HEK293 (cell line): ENCODE data around the gene GGA1.

ENCODE experiments used
- CTCF ChIA-PET: fragments of 350-600 bp; formaldehyde crosslinking; extraction: SDS; loops from one replicate; lab custom pipeline; 2021; ENCODE audit warnings: antibody characterized with exemption; lab: Yijun Ruan, JAX
- POLR2A ChIA-PET: fragments of 300-600 bp; formaldehyde crosslinking; extraction: SDS; loops from one replicate; lab custom pipeline; 2020; ENCODE audit warnings: antibody characterized with exemption, inconsistent platforms; lab: Yijun Ruan, JAX
- H3K27ac ChIP-seq: fragments of 200-500 bp; sonication (Bioruptor generic); 2 replicates; pipeline ENCODE4 v1.5.1; 2014; ENCODE audit warnings: low read depth, low read length, control low read depth, inconsistent platforms; ENCODE audit errors: extremely low read depth
- H3K36me3 ChIP-seq, 2 experiments: fragments of 200-500 bp in 1 of 2; sonication (Bioruptor generic) in 1 of 2; 1 replicate in 1 of 2; 2 replicates in 1 of 2; pipeline ENCODE4 v1.5.1; 2014 to 2017; ENCODE audit warnings: inconsistent platforms in 2 of 2, low read length in 2 of 2; ENCODE audit not compliant: control insufficient read depth in 2 of 2, insufficient read depth in 1 of 2
- H3K4me1 ChIP-seq: fragments of 200-500 bp; sonication (Bioruptor generic); 2 replicates; pipeline ENCODE4 v1.5.1; 2014; ENCODE audit warnings: mild to moderate bottlenecking, low read length, inconsistent platforms; ENCODE audit not compliant: control insufficient read depth, insufficient read depth
- H3K4me3 ChIP-seq: 2 replicates; pipeline ENCODE4 v1.5.1; 2011; ENCODE audit warnings: low read depth, mild to moderate bottlenecking, control low read depth, low read length, moderate library complexity
- H3K9me3 ChIP-seq: fragments of 200-500 bp; sonication (Bioruptor generic); 2 replicates; pipeline ENCODE4 v1.5.1; 2014; ENCODE audit warnings: low read depth, low read length, inconsistent platforms; ENCODE audit not compliant: control insufficient read depth, insufficient read depth
- INSM2 ChIP-seq: fragments of 450-650 bp; formaldehyde crosslinking; IDR thresholded peaks from 2 replicates; pipeline ENCODE4 v1.5.1; 2016; ENCODE audit warnings: missing biosample characterization, missing genetic modification characterization
- PRDM6 ChIP-seq: fragments of 450-650 bp; formaldehyde crosslinking; IDR thresholded peaks from 2 replicates; pipeline ENCODE4 v1.5.1; 2017; ENCODE audit warnings: missing biosample characterization, missing genetic modification characterization
- REST ChIP-seq: fragments of 450-650 bp; formaldehyde crosslinking; IDR thresholded peaks from 2 replicates; pipeline ENCODE4 v1.5.1; 2016; ENCODE audit warnings: missing biosample characterization, missing genetic modification characterization
- YY2 ChIP-seq: fragments of 450-650 bp; formaldehyde crosslinking; IDR thresholded peaks from 2 replicates; pipeline ENCODE4 v1.5.1; 2016; ENCODE audit warnings: missing biosample characterization, missing genetic modification characterization
- ZBTB17 ChIP-seq: fragments of 450-650 bp; formaldehyde crosslinking; IDR thresholded peaks from 2 replicates; pipeline ENCODE4 v1.5.1; 2016; ENCODE audit warnings: missing biosample characterization, missing genetic modification characterization
- ZNF146 ChIP-seq: fragments of 450-650 bp; formaldehyde crosslinking; IDR thresholded peaks from 2 replicates; pipeline ENCODE4 v1.5.1; 2016; ENCODE audit warnings: missing biosample characterization, missing genetic modification characterization
- ZNF239 ChIP-seq: fragments of 450-650 bp; formaldehyde crosslinking; IDR thresholded peaks from 2 replicates; pipeline ENCODE4 v1.5.1; 2016; ENCODE audit warnings: missing biosample characterization, missing genetic modification characterization
- ZNF311 ChIP-seq: fragments of 450-650 bp; formaldehyde crosslinking; IDR thresholded peaks from 2 replicates; pipeline ENCODE4 v1.5.1; 2017; ENCODE audit warnings: missing biosample characterization, missing genetic modification characterization, borderline replicate concordance
- ZNF426 ChIP-seq: fragments of 450-650 bp; formaldehyde crosslinking; IDR thresholded peaks from 2 replicates; pipeline ENCODE4 v1.5.1; 2017; ENCODE audit warnings: missing biosample characterization, missing genetic modification characterization, mild to moderate bottlenecking, inconsistent platforms, moderate library complexity
- ZNF48 ChIP-seq: fragments of 450-650 bp; formaldehyde crosslinking; IDR thresholded peaks from 2 replicates; pipeline ENCODE4 v1.5.1; 2016; ENCODE audit warnings: missing biosample characterization, missing genetic modification characterization
- ZNF580 ChIP-seq: fragments of 450-650 bp; formaldehyde crosslinking; IDR thresholded peaks from 2 replicates; pipeline ENCODE4 v1.5.1; 2016; ENCODE audit warnings: missing biosample characterization, missing genetic modification characterization
- ZNF830 ChIP-seq: fragments of 450-650 bp; IDR thresholded peaks from 2 replicates; pipeline ENCODE4 v1.5.0; 2018; ENCODE audit warnings: missing biosample characterization, missing genetic modification characterization, low read depth, mild to moderate bottlenecking, moderate library complexity
- ZXDB ChIP-seq: fragments of 450-650 bp; formaldehyde crosslinking; IDR thresholded peaks from 2 replicates; pipeline ENCODE4 v1.5.1; 2016; ENCODE audit warnings: missing biosample characterization, missing genetic modification characterization
- TF ChIP-seq, protein P1 (sequence below): fragments of 450-650 bp; formaldehyde crosslinking; IDR thresholded peaks from 2 replicates; pipeline ENCODE4 v1.5.1; 2017; ENCODE audit warnings: missing biosample characterization, missing genetic modification characterization
- TF ChIP-seq, protein P2 (sequence below): fragments of 450-650 bp; formaldehyde crosslinking; IDR thresholded peaks from 2 replicates; pipeline ENCODE4 v1.5.1; 2016; ENCODE audit warnings: missing biosample characterization, missing genetic modification characterization
- TF ChIP-seq, protein P3 (sequence below): fragments of 450-650 bp; formaldehyde crosslinking; IDR thresholded peaks from 2 replicates; pipeline ENCODE4 v1.5.1; 2016; ENCODE audit warnings: missing biosample characterization, missing genetic modification characterization
- TF ChIP-seq, protein P4 (sequence below): fragments of 450-650 bp; formaldehyde crosslinking; conservative IDR thresholded peaks from 2 replicates; pipeline ENCODE4 v1.5.1; 2016; ENCODE audit warnings: low read depth, missing biosample characterization, missing genetic modification characterization

GGA1 gene

DNA sequence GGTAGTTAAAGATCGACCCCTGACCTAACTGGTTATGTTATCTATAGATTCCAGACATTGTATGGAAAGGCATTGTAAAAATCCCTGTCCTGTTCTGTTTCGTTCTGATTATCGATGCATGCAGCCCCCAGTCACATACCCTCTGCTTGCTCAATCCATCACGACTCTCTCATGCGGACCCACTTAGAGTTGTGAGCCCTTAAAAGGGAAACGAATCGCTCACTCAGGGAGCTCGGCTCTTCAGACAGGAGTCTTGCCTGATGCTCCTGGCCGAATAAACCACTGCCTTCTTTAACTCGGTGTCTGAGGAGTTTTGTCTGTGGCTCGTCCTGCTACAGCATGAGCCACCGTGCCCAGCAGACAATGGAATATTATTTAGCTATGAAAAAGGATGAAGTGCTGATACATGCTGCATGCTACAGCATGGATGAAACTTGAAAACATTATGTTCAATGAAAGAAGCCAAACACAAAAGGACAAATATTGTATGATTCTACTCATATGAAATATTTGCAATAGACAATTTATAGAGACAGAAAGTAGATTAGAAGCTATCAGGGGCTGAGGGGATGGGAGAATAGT is 16.7 kb upstream of the GGA1 start:
- Histone ChIP-seq H3K4me3 (peak overlapping the region; percentile 12), H3K27ac (no peak overlapping the region), H3K9me3 (no peaks in the 10 kb centered on the region), H3K4me1 (no peaks in the 10 kb centered on the region; the same call in 1 of the 2 replicates), H3K36me3 (no peaks in the 10 kb centered on the region)
- ChIA-PET CTCF (interaction anchor here (0.6 to 14.5 kb wide), 40 partner anchors 10 to 547 kb away, joined by 3 to 287 read pairs (median 4); partner anchors contain the start of genes CDC42EP1, GGA1, LGALS2 and NOL12), POLR2A (interaction anchor here (0.5 to 2.6 kb wide), 10 partner anchors 10 to 189 kb away, joined by 3 to 35 read pairs (median 6); partner anchors contain the start of gene GGA1)
- TF ChIP-seq, protein P1, sequence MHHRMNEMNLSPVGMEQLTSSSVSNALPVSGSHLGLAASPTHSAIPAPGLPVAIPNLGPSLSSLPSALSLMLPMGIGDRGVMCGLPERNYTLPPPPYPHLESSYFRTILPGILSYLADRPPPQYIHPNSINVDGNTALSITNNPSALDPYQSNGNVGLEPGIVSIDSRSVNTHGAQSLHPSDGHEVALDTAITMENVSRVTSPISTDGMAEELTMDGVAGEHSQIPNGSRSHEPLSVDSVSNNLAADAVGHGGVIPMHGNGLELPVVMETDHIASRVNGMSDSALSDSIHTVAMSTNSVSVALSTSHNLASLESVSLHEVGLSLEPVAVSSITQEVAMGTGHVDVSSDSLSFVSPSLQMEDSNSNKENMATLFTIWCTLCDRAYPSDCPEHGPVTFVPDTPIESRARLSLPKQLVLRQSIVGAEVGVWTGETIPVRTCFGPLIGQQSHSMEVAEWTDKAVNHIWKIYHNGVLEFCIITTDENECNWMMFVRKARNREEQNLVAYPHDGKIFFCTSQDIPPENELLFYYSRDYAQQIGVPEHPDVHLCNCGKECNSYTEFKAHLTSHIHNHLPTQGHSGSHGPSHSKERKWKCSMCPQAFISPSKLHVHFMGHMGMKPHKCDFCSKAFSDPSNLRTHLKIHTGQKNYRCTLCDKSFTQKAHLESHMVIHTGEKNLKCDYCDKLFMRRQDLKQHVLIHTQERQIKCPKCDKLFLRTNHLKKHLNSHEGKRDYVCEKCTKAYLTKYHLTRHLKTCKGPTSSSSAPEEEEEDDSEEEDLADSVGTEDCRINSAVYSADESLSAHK (tag by site-specific recombination): no peak
- TF ChIP-seq ZNF311: no peak
- no peak for TF ChIP-seq ZNF48
- no peak for TF ChIP-seq ZNF830
- TF ChIP-seq, protein P2, sequence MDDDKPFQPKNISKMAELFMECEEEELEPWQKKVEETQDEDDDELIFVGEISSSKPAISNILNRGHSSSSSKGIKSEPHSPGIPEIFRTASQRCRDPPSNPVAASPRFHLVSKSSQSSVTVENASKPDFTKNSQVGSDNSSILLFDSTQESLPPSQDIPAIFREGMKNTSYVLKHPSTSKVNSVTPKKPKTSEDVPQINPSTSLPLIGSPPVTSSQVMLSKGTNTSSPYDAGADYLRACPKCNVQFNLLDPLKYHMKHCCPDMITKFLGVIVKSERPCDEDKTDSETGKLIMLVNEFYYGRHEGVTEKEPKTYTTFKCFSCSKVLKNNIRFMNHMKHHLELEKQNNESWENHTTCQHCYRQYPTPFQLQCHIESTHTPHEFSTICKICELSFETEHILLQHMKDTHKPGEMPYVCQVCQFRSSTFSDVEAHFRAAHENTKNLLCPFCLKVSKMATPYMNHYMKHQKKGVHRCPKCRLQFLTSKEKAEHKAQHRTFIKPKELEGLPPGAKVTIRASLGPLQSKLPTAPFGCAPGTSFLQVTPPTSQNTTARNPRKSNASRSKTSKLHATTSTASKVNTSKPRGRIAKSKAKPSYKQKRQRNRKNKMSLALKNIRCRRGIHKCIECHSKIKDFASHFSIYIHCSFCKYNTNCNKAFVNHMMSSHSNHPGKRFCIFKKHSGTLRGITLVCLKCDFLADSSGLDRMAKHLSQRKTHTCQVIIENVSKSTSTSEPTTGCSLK: no peak
- no peak for TF ChIP-seq INSM2 (tag by site-specific recombination)
- no peak for TF ChIP-seq ZNF426 (tag by site-specific recombination)
- TF ChIP-seq ZNF239 (tag by site-specific recombination): no peak
- no peak for TF ChIP-seq PRDM6
- no peak for TF ChIP-seq ZXDB (tag by site-specific recombination)
- peak; percentile 96 for TF ChIP-seq ZNF146 (tag by site-specific recombination)
- TF ChIP-seq, protein P3, sequence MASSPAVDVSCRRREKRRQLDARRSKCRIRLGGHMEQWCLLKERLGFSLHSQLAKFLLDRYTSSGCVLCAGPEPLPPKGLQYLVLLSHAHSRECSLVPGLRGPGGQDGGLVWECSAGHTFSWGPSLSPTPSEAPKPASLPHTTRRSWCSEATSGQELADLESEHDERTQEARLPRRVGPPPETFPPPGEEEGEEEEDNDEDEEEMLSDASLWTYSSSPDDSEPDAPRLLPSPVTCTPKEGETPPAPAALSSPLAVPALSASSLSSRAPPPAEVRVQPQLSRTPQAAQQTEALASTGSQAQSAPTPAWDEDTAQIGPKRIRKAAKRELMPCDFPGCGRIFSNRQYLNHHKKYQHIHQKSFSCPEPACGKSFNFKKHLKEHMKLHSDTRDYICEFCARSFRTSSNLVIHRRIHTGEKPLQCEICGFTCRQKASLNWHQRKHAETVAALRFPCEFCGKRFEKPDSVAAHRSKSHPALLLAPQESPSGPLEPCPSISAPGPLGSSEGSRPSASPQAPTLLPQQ (tag by site-specific recombination): peak; percentile 64; the same call in 1 of the 2 replicates
- no peak for TF ChIP-seq ZBTB17
- TF ChIP-seq YY2 (tag by site-specific recombination): no peak
- TF ChIP-seq, protein P4, sequence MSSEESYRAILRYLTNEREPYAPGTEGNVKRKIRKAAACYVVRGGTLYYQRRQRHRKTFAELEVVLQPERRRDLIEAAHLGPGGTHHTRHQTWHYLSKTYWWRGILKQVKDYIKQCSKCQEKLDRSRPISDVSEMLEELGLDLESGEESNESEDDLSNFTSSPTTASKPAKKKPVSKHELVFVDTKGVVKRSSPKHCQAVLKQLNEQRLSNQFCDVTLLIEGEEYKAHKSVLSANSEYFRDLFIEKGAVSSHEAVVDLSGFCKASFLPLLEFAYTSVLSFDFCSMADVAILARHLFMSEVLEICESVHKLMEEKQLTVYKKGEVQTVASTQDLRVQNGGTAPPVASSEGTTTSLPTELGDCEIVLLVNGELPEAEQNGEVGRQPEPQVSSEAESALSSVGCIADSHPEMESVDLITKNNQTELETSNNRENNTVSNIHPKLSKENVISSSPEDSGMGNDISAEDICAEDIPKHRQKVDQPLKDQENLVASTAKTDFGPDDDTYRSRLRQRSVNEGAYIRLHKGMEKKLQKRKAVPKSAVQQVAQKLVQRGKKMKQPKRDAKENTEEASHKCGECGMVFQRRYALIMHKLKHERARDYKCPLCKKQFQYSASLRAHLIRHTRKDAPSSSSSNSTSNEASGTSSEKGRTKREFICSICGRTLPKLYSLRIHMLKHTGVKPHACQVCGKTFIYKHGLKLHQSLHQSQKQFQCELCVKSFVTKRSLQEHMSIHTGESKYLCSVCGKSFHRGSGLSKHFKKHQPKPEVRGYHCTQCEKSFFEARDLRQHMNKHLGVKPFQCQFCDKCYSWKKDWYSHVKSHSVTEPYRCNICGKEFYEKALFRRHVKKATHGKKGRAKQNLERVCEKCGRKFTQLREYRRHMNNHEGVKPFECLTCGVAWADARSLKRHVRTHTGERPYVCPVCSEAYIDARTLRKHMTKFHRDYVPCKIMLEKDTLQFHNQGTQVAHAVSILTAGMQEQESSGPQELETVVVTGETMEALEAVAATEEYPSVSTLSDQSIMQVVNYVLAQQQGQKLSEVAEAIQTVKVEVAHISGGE (tag by site-specific recombination): no peak
- 0 out of 2 replicates have a peak, but pooled peaks have one; percentile 39 for TF ChIP-seq ZNF580 (tag by site-specific recombination)
- TF ChIP-seq REST (tag by site-specific recombination): no peak
